Transverse colon (tissue), 4 donors: Measurements from ENCODE around the gene MPRIP.

ENCODE experiments used
- CTCF ChIP-seq, 5 experiments: fragments of 200-600 bp in 3 of 5; fragments of 450-650 bp in 2 of 5; sonication (generic) in 3 of 5; IDR thresholded peaks; 1 replicate in 2 of 5; 2 replicates in 3 of 5; pipeline ENCODE4 v1.5.1; 2016 to 2017; ENCODE audit warnings: antibody characterized with exemption in 5 of 5, inconsistent platforms in 3 of 5, mild to moderate bottlenecking in 2 of 5, moderate library complexity in 1 of 5
- EP300 ChIP-seq: sonication (generic); formaldehyde crosslinking; IDR thresholded peaks from one replicate; pipeline ENCODE4 v1.6.1; 2017; ENCODE audit warnings: antibody characterized with exemption, low read depth
- POLR2A ChIP-seq: fragments of 450-650 bp; IDR thresholded peaks from one replicate; pipeline ENCODE4 v1.6.1; 2016; ENCODE audit warnings: antibody characterized with exemption, mild to moderate bottlenecking, moderate library complexity
- POLR2AphosphoS5 ChIP-seq, 3 donors: sonication (generic); formaldehyde crosslinking; IDR thresholded peaks; one replicate each; pipeline ENCODE4 v1.6.1; 2016; ENCODE audit warnings: antibody characterized with exemption in 3 of 3

GRCh38 chr17:17078832-17079231 lies 36.6 kb downstream of the MPRIP start:
- TF ChIP-seq POLR2A: no peak
- TF ChIP-seq POLR2AphosphoS5 (IDR thresholded peaks at IDR 0.05): no peak
- TF ChIP-seq CTCF (IDR thresholded peaks at IDR 0.05): no peak
- no peak for TF ChIP-seq EP300
